Bone marrow (tissue), 2 donors: Measurements from ENCODE around the gene STX7.
"Not testable (repeated sequence)": the region's sequence is repeated elsewhere in the genome, so short reads cannot be mapped to it uniquely, and the experiment has no call there.

Experiments
- DNase-seq, 2 donors: peaks; one replicate each; lab custom pipeline; 2025; lab: John Stamatoyannopoulos, UW

The STX7 gene

DNA sequence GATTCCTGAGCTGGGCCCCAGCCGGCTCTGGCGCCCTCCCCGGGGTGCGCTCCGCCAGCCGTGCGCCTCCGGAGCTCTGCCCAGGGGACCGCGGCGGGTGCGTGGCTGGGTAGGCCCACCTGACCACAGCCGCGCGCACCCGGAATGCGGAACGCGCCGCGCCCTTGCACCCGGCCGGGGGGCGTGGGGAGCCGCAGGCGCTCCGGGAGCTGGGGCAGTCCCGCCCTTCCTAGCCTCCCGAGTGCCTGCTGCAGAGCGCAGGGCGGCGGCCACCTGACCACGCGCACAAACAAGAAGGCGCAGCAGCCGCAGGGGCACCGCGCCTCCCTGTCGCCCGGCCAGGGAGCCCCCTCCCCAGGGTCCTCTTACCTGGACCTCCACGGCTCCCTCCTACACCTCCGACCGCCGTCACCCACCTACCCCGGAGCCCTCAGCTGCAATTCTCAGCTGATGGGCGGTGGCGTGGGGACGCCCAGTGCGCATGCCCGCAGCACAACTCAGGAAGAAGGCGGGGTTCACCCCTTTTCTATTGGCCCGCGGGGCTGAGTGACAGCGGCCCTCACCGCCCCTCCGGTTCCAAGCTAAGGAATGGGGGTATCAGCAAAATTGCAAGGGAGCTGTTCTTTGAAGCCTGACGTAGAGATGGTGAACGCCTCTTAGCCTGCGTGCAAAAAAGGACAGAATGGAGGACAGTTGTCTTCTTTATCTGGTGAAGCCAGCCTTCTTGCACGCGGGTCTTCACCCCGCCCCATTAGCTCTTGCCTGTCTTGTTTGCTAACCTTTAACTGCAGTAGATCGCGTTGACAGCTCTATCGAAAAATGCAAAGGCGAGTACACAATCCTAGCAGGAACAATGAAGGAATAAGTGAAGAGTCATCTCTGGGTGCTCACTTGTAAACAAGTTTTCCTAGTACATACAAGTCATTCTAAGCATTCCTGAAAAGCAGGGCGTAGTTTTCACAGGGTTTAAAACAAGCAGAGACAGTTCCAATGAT lies at the start of gene STX7:
Gene STX7 (minus strand): TSS at position 479 of the 995 bp plus-strand sequence. CDS start 9,586 bp downstream, outside the sequence.
- peak; percentile 79 to 96 for DNase-seq

- DNase-seq, result not testable (repeated sequence)
These were observed 47.2 kb upstream of the STX7 start for GRCh38 chr6:132560087-132560486.

DNA sequence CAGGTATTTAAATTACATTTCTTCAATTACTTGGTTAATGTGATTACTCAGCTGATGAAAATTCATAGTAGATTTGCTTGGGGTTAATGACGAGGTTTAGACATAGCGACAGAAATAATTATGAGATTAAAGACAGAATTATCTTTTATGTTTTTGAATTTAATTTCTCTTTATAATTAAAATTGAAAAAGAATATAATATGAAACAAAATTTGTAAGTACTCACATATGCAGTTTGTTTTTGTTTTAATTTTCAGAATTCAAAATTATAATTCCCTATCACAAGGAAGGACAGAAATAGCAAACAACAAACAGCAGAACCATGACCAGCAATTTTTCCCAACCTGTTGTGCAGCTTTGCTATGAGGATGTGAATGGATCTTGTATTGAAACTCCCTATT lies 39.5 kb upstream of the STX7 start, which contains the start of gene TAAR8:
Gene TAAR8 (plus strand): TSS at position 301 of the 400 bp plus-strand sequence. CDS start 21 bp downstream, at position 322.
- no peak for DNase-seq

- DNase-seq, result no peak
These were observed 38.3 kb upstream of the STX7 start for GRCh38 chr6:132551214-132551613.

- DNase-seq, result no peak
These were observed 36.0 kb upstream of the STX7 start for GRCh38 chr6:132548746-132549463.

- DNase-seq, result no peak
These were observed 31.9 kb upstream of the STX7 start for GRCh38 chr6:132544826-132545225.

DNA sequence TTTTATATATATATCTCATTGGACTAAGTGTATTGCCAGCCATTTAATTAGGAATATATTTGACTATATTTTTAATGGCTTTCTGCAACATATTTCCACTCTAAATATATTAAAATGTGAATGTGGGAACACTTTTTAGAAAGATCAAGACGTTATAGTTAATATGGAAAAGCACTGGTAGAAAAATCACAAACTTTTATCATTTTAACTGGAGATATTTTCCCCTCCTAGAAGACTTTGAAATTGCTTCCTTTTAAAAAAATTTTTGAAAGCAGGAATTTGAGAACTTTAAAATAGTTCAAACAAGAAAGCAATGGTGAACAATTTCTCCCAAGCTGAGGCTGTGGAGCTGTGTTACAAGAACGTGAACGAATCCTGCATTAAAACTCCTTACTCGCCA lies 25.1 kb upstream of the STX7 start, which contains the start of gene TAAR9:
Gene TAAR9 (plus strand): TSS at position 301 of the 400 bp plus-strand sequence. CDS start 13 bp downstream, at position 314.
- DNase-seq, result no peak

DNA sequence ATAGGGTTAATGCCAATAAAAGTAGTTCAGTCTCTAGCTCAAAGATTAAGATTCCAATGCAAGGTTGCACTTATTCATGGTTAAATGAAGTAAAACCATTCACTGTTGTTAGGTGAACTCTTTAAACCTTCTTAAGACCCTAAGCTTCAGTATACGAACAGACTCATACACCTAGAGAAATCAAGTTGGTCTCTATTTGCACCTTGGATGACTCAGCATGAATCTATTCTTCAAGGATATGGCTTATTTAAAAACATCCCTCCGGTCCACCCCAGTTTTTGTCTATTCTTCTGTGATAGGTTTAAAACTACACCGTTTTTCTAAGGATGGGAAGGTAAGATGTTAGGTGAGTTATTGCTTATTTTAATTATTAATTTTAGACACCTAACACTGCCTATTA lies 24.2 kb upstream of the STX7 start:
- no peak for DNase-seq

GRCh38 chr6:132534546-132534945 lies 21.6 kb upstream of the STX7 start:
- DNase-seq, result not testable (repeated sequence)

DNA sequence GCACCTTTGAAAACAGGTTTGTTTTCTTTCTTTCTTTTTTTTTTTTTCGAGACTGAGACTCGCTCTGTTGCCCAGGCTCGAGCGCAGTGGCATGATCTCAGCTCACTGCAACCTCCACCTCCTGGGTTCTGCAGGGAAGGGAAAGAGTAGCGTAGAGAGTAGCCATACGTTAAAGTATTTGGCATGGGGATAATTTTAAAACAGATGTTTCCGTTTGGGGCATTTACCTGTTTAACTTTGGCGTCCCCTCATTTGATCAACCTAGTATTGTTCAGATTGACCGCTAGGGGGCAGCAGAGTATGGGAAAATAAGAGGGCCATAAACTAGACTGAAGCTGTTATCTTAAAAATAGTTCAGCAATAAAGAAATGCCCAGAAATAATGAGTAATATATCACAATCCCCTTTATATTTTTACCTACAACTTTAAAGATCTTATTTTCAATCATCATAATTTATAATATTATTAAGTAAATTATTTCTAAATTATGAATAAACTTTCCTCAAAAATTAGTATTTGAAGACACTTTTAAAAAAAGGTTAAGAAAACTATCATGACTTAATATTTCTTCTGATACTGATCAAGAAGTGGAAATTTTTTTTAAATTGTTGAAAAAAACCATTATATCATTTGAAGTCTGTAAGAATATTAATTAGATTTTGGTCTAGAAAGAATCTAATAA lies 17.5 kb upstream of the STX7 start:
- peak in 1 of 2 donors; percentile 54 for DNase-seq

DNA sequence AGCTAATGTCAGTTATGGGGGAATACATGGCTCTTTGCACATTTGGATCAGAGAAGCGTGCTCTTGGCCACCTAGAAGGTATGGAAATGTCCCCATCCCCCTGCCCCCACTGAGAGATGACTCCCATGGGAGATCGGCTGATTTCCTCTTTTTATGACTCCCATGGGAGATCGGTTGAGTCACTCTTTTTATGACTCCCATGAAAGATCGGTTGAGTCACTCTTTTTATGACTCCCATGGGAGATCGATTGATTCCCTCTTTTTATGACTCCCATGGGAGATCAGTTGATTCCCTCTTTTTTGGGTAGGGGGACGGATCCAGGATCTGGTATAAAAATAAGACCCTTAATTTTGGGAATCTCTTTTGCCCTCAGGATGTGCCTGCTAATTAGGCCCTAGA lies 14.9 kb upstream of the STX7 start:
- no peak for DNase-seq

DNA sequence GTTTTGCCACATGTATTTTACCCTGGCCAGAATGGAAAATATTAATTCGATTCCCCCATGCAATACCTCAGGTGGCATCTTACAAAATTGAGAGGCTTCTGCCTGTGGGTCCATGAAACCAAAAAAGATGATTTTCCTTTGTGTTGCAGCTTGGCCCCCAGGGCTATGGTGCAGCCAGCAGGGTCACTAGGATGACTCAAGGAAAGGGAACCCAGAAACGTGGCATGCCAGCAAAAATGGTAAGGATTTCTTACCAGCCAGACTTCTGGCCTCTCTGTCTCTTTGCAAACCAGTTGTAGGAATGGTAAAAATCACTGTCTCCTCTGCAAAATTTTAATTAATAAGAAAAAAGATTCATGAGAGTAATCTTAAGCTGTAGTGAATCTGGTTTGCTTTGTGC lies 13.5 kb upstream of the STX7 start:
- DNase-seq, result no peak

- DNase-seq, result no peak
These were observed 12.9 kb upstream of the STX7 start for GRCh38 chr6:132525866-132526265.

- DNase-seq, result no peak
These were observed 11.7 kb upstream of the STX7 start for GRCh38 chr6:132524646-132525045.

GRCh38 chr6:132520953-132521352 lies 8.0 kb upstream of the STX7 start:
- DNase-seq, result no peak

DNA sequence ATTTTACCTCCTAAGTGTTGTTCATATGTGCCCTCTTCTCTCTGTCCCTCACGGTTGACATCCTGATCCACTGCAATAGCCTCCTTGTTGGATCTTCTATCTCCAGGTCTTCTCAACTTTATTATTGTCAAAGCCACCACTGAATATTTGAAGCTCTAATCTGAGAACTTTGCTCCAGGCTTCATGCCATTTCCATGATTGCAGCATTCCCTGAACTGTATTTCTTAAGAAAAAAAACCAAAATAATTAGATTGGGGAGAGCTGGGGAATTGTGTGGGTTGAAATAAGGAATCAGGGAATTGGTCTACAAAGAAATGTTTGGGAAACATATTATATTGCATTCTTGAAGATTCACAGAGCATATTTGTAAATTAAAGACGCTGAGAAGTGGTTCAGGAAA lies 2.5 kb upstream of the STX7 start:
- no peak for DNase-seq

DNA sequence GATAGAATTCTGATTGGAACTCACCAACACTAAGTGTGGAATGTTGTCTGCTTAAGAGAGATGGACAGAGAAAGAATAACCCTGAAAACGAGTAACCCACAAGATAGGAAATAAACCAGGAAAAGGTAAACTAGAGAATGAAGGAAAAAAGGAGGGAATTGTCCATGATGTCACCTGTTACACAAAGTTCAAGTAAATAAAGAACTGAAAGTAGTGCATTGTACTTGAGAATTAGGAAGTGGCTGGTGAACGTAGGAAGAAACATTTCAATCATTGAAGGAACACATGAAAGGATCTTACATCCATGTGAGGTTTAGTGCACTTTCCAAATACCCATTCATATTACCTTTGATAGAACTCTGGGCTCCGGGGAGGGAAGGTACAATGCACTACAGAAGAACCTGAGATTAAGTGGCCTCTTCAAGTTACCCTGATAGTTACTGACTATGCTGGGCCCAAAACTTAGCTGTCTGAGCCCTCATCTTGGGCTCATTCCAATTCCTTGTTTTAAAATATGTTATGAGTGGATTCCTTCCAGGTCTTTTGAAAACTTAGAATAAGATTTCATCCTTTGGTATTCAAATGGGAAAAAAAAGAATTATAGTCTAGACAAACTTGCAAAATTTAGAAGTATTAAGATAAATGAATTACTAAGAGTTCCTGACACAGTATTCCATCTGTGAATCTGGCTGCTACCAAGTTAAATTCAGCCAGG lies 1.1 kb upstream of the STX7 start:
- no peak for DNase-seq

GRCh38 chr6:132512342-132512637 lies 626 bp downstream of the STX7 start:
- peak in 1 of 2 donors; percentile 69 for DNase-seq

DNA sequence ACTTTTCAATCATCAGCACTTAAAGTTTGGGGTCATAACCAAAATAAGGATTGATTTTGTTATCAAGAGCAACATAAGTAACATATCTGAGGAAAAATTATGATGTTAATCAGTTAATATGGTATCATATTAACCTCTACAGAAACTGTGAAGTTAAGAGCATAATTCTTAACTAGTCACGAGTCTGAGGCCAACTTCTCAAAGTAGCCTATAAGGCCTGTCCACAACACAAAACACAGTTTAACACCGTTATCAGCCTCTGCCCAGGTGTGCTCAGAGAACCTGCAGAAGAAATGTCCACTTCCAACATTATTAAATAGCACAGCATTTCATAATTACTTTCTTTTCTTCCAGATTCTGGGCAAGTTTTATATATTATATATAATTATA lies 1.1 kb downstream of the STX7 start:
- DNase-seq, result no peak

DNA sequence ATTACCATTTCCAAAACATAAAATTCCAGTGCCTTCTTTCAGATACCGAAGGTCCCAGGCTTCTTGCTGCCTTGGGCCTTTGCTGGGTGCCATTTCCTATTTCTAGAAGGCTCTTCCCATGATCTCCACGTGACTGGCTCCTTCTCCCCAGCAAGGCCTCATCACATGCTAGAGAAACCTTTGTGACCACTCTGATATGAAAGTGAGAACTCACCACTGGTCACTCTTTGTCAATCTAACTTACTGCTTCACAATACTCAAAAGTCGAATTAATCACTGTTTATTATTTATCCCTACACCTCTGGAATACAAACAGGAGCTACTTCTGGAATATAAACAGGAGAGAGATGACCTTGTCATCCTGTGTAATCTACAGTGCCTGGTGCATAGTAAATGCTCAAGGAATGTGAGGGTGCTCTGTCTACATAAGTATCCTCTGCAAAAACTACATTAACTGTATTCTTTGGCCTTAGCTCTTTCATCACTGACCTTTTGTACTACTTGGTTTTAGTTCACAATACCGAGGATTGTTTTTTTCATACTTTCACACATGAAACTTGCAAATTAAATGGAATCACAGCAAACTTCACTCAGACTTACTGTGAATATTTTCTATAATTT lies 1.6 kb downstream of the STX7 start:
- no peak for DNase-seq
